ENCODE data around the gene KCNH1. TPM values are rescaled to one million over a fixed set of nuclear protein-coding genes. Genes with fewer than 3 reads are reported as not detected.

The KCNH1 gene
- polyA plus RNA-seq, 1 of the 3 experiments (the other 2 are of a cell fraction), result 0.08 TPM

- H3K79me2 ChIP-seq (ENCODE audit: insufficient read depth), result no peaks in the 10 kb centered on the region
- H2AFZ ChIP-seq (ENCODE audit: low read depth), result no peak overlapping the region
- H3K4me3 ChIP-seq (ENCODE audit: low read depth in 2 of 2, low read length in 1 of 2), result no peak overlapping the region
- no peak overlapping the region for H3K9ac ChIP-seq
- WGBS (ENCODE audit: low lambda C conversion rate), result 44% methylated on average over 3 of the region's 3 CpGs
- H3K4me2 ChIP-seq, result no peak overlapping the region
- ChIA-PET CTCF (interaction anchor here (0.7 to 1.2 kb wide), 2 partner anchors 355 to 403 kb away, joined by 3 read pairs; partner anchors contain the start of gene KCNH1), POLR2A (no interaction called here)
- no peaks in the 10 kb centered on the region for H3K36me3 ChIP-seq (replicated peaks in 1 of 2; ENCODE audit: control insufficient read depth in 1 of 2, insufficient read depth in 2 of 2, low read length in 1 of 2)
- no peaks in the 10 kb centered on the region for H3K9me2 ChIP-seq
- H3K27me3 ChIP-seq (ENCODE audit: insufficient read depth), result no peaks in the 10 kb centered on the region
- no peak for DNase-seq
- no peak for TF ChIP-seq GABPA (IDR thresholded peaks at IDR 0.05; ENCODE audit: low read depth)
- TF ChIP-seq SMC3 (IDR thresholded peaks at IDR 0.05; ENCODE audit: low read depth, low read length), result no peak
- TF ChIP-seq CTCF (IDR thresholded peaks at IDR 0.05), result no peak
- H3F3A ChIP-seq (replicated peaks; ENCODE audit: insufficient read depth), result no peaks in the 10 kb centered on the region
- H3K9me3 ChIP-seq, result no peaks in the 10 kb centered on the region
- no peak overlapping the region for H3K27ac ChIP-seq (ENCODE audit: low read depth in 2 of 2, low read length in 1 of 2)
- peaks cover 0 to 3% of the 10 kb centered on the region in 2 experiments; a peak in 1 of 4 replicates for H3K4me1 ChIP-seq (ENCODE audit: control insufficient read depth in 1 of 2, insufficient read depth in 2 of 2, low read depth in 1 of 2, low read length in 1 of 2)
- H4K20me1 ChIP-seq (ENCODE audit: insufficient read depth), result no peaks in the 10 kb centered on the region
These were observed 354.7 kb downstream of the KCNH1 start for GRCh38 chr1:210779269-210779668.

- H3K36me3 ChIP-seq (replicated peaks in 1 of 2; ENCODE audit: control insufficient read depth in 1 of 2, insufficient read depth in 2 of 2, low read length in 1 of 2), result no peaks in the 10 kb centered on the region
- POLR2A ChIA-PET, result interaction anchor here (0.7 kb wide), 1 partner anchor 354 kb away, joined by 3 read pairs; no protein-coding TSS in a partner anchor
- TF ChIP-seq POLR2AphosphoS5 (IDR thresholded peaks at IDR 0.05; ENCODE audit: low read depth, low read length) (no peak), CTCF (IDR thresholded peaks at IDR 0.05) (no peak), ELF1 (IDR thresholded peaks at IDR 0.05) (no peak), NRF1 (IDR thresholded peaks at IDR 0.05; ENCODE audit: low read depth, low read length) (no peak), TCF12 (IDR thresholded peaks at IDR 0.05) (no peak), EP300 (IDR thresholded peaks at IDR 0.05; ENCODE audit: borderline replicate concordance in 1 of 2, low read depth in 1 of 2, low read length in 1 of 2) (no peak), FOXM1 (IDR thresholded peaks at IDR 0.05; ENCODE audit: low read depth) (no peak), EZH2phosphoT487 (IDR thresholded peaks at IDR 0.05; ENCODE audit: borderline replicate concordance, low read depth) (no peak), CHD2 (IDR thresholded peaks at IDR 0.05; ENCODE audit: low read length, partially characterized antibody) (no peak), REST (IDR thresholded peaks at IDR 0.05; ENCODE audit: low read depth, low read length) (no peak), RAD21 (IDR thresholded peaks at IDR 0.05; ENCODE audit: low read length) (no peak), GATA2 (CRISPR knock-in tag; IDR thresholded peaks at IDR 0.05) (no peak), USF1 (IDR thresholded peaks at IDR 0.05; ENCODE audit: borderline replicate concordance, low read depth) (no peak), TAF1 (IDR thresholded peaks at IDR 0.05; ENCODE audit: borderline replicate concordance, low read depth, low read length) (no peak)
- no peaks in the 10 kb centered on the region for H3K9me3 ChIP-seq
- no peak for DNase-seq
- WGBS (ENCODE audit: low lambda C conversion rate), result 52% methylated on average over 2 of the region's 2 CpGs
- H3K4me3 ChIP-seq (ENCODE audit: low read depth in 2 of 2, low read length in 1 of 2), result no peak overlapping the region
- no peaks in the 10 kb centered on the region for H3K9me2 ChIP-seq
- CTCF ChIA-PET, result no interaction called here
- no peaks in the 10 kb centered on the region for H3K4me1 ChIP-seq (ENCODE audit: control insufficient read depth in 1 of 2, insufficient read depth in 2 of 2, low read depth in 1 of 2, low read length in 1 of 2)
- H3K27ac ChIP-seq (ENCODE audit: low read depth in 2 of 2, low read length in 1 of 2), result no peak overlapping the region
- H3K79me2 ChIP-seq (ENCODE audit: insufficient read depth), result no peaks in the 10 kb centered on the region
- H2AFZ ChIP-seq (ENCODE audit: low read depth), result no peak overlapping the region
- H4K20me1 ChIP-seq (ENCODE audit: insufficient read depth), result no peaks in the 10 kb centered on the region
- no peak overlapping the region for H3K9ac ChIP-seq
- H3K4me2 ChIP-seq, result no peak overlapping the region
- H3K27me3 ChIP-seq (ENCODE audit: insufficient read depth), result no peaks in the 10 kb centered on the region
- H3F3A ChIP-seq (replicated peaks; ENCODE audit: insufficient read depth), result no peaks in the 10 kb centered on the region
These were observed 356.0 kb downstream of the KCNH1 start for GRCh38 chr1:210777914-210778313.
